ENCODE results near the gene FOSL2. TPM values are rescaled to one million over a fixed set of nuclear protein-coding genes. Genes with fewer than 3 reads are reported as not detected.
A peak's percentile ranks its signal among the peaks of the same experiment; 100 is the strongest.

Gene FOSL2
- total RNA-seq, 1 donor from 2014 or later = 82.6 TPM

GRCh38 chr2:28348921-28349320, 43.7 kb upstream of the FOSL2 start:
- Mint-ChIP-seq H3K27ac (ENCODE audit: unreplicated experiment) (no peak overlapping the region), H3K27me3 (ENCODE audit: unreplicated experiment) (no peaks in the 10 kb centered on the region), H3K9me3 (ENCODE audit: unreplicated experiment) (no peaks in the 10 kb centered on the region), H3K4me1 (ENCODE audit: unreplicated experiment) (peaks cover 46% of the 10 kb centered on the region), H3K36me3 (ENCODE audit: unreplicated experiment) (no peaks in the 10 kb centered on the region), H3K4me3 (ENCODE audit: unreplicated experiment) (no peak overlapping the region)
- DNase-seq (ENCODE audit: extremely low spot score, unreplicated experiment) = no peak
- TF ChIP-seq, protein P1, sequence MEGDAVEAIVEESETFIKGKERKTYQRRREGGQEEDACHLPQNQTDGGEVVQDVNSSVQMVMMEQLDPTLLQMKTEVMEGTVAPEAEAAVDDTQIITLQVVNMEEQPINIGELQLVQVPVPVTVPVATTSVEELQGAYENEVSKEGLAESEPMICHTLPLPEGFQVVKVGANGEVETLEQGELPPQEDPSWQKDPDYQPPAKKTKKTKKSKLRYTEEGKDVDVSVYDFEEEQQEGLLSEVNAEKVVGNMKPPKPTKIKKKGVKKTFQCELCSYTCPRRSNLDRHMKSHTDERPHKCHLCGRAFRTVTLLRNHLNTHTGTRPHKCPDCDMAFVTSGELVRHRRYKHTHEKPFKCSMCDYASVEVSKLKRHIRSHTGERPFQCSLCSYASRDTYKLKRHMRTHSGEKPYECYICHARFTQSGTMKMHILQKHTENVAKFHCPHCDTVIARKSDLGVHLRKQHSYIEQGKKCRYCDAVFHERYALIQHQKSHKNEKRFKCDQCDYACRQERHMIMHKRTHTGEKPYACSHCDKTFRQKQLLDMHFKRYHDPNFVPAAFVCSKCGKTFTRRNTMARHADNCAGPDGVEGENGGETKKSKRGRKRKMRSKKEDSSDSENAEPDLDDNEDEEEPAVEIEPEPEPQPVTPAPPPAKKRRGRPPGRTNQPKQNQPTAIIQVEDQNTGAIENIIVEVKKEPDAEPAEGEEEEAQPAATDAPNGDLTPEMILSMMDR (IDR thresholded peaks at IDR 0.05) = no peak

DNA sequence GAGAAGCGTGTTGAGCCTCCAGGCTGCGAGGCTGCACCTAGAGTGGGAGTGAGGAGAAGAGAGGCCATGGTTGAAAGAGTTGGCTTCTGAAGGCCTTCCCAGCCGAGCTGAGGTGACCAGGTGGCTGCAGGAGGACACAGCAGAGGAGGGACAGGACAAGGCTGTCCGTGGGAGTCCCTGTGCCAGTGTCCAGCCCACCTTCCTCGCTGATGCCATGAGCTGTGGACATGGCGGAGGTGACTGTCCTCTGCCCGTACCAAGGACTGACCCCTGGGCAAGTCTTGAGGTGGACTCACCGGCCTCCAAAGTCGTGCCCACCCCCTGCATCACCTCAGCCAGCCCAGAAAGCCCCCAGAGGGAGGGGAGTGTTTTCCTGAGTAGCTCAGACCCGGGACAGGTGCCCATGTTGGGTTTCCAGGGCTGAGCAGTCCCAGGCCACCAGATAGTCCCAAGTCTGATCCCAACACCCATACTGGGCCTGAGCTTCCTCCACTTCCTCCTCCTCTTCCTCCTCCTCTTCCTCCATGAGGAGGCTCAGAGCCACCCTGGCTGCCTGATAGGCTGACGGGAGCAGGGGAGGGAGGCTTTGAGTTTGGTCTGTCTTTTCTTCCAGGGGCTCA, 43.0 kb upstream of the FOSL2 start:
- no peaks in the 10 kb centered on the region for H3K36me3 Mint-ChIP-seq (ENCODE audit: unreplicated experiment)
- DNase-seq (ENCODE audit: extremely low spot score, unreplicated experiment) = no peak
- no peaks in the 10 kb centered on the region for H3K9me3 Mint-ChIP-seq (ENCODE audit: unreplicated experiment)
- H3K27ac Mint-ChIP-seq (ENCODE audit: unreplicated experiment) = no peak overlapping the region
- no peaks in the 10 kb centered on the region for H3K27me3 Mint-ChIP-seq (ENCODE audit: unreplicated experiment)
- TF ChIP-seq, protein P1 (IDR thresholded peaks at IDR 0.05) = no peak
- no peak overlapping the region for H3K4me3 Mint-ChIP-seq (ENCODE audit: unreplicated experiment)
- peaks cover 39% of the 10 kb centered on the region for H3K4me1 Mint-ChIP-seq (ENCODE audit: unreplicated experiment)

DNA sequence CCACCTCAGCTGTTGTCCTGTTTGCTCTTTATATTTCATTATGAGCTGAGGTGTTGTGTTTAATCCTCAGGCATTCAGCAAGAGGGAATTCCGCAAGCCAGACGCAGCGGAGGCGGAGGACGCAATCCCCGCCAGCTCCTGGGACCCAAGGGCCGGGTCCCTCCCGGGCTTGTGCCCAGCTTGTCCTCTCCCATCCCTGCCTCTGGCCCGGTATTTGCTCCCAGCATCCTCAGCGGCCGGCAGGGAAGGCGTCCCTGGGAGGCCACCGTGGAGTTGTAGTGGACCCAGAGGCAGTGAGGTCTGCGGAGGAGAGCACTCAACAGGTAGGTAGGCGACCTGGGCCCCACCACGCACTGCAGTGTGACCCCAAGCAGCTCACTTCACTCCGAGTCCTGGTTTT, 42.5 kb upstream of the FOSL2 start:
- TF ChIP-seq, protein P1 (IDR thresholded peaks at IDR 0.05) = no peak
- Mint-ChIP-seq H3K4me1 (ENCODE audit: unreplicated experiment) (peaks cover 44% of the 10 kb centered on the region), H3K27ac (ENCODE audit: unreplicated experiment) (no peak overlapping the region), H3K9me3 (ENCODE audit: unreplicated experiment) (no peaks in the 10 kb centered on the region), H3K36me3 (ENCODE audit: unreplicated experiment) (no peaks in the 10 kb centered on the region), H3K27me3 (ENCODE audit: unreplicated experiment) (no peaks in the 10 kb centered on the region), H3K4me3 (ENCODE audit: unreplicated experiment) (no peak overlapping the region)
- no peak for DNase-seq (ENCODE audit: extremely low spot score, unreplicated experiment)

GRCh38 chr2:28350791-28351285, 41.8 kb upstream of the FOSL2 start:
- no peaks in the 10 kb centered on the region for H3K27me3 Mint-ChIP-seq (ENCODE audit: unreplicated experiment)
- H3K27ac Mint-ChIP-seq (ENCODE audit: unreplicated experiment) = no peak overlapping the region
- TF ChIP-seq, protein P1 (IDR thresholded peaks at IDR 0.05) = no peak
- H3K36me3 Mint-ChIP-seq (ENCODE audit: unreplicated experiment) = no peaks in the 10 kb centered on the region
- no peak for DNase-seq (ENCODE audit: extremely low spot score, unreplicated experiment)
- H3K9me3 Mint-ChIP-seq (ENCODE audit: unreplicated experiment) = no peaks in the 10 kb centered on the region
- H3K4me3 Mint-ChIP-seq (ENCODE audit: unreplicated experiment) = no peak overlapping the region
- H3K4me1 Mint-ChIP-seq (ENCODE audit: unreplicated experiment) = peaks cover 45% of the 10 kb centered on the region

DNA sequence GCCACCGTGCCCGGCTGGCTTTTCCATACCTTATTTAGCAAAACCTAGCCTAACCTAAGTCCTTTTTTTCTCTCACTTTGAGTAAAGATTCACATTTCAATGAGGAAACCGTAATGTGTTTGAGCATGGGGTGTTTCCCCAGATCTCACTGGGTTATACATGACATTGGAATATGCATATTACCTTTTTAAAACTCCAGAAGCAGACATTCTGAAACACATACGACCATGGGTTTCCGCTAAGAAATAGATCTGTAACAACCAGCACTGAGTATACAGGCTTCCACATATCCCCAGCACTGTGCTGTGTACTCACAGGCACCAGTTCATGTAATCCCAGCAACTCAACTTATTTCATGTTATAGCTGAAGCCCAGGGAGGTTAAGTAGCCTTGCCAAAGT, 41.0 kb upstream of the FOSL2 start:
- Mint-ChIP-seq H3K27me3 (ENCODE audit: unreplicated experiment) (no peaks in the 10 kb centered on the region), H3K9me3 (ENCODE audit: unreplicated experiment) (no peaks in the 10 kb centered on the region), H3K4me3 (ENCODE audit: unreplicated experiment) (no peak overlapping the region), H3K4me1 (ENCODE audit: unreplicated experiment) (peaks cover 45% of the 10 kb centered on the region), H3K27ac (ENCODE audit: unreplicated experiment) (peak overlapping the region; percentile 80), H3K36me3 (ENCODE audit: unreplicated experiment) (no peaks in the 10 kb centered on the region)
- DNase-seq (ENCODE audit: extremely low spot score, unreplicated experiment) = no peak
- TF ChIP-seq, protein P1 (IDR thresholded peaks at IDR 0.05) = no peak

Data from osteocyte (in vitro differentiated cells).